EL (cell line): ENCODE measurements around the gene JPH2.
A peak's percentile ranks its signal among the peaks of the same experiment; 100 is the strongest.

Experiments
- DNase-seq: peaks from one replicate; pipeline ENCODE4 v3.0.0-alpha.2; 2016

Gene JPH2

GRCh38 chr20:44120676-44121425 lies 66.1 kb downstream of the JPH2 start:
- no peak for DNase-seq

GRCh38 chr20:44118185-44119033 lies 68.6 kb downstream of the JPH2 start:
- no peak for DNase-seq

- DNase-seq: no peak
Measured at GRCh38 chr20:44117296-44118184, 69.4 kb downstream of the JPH2 start.

- DNase-seq: no peak
Measured at GRCh38 chr20:44115762-44116644, 71.0 kb downstream of the JPH2 start.

GRCh38 chr20:44115181-44115580 lies 71.8 kb downstream of the JPH2 start:
- DNase-seq: no peak

DNA sequence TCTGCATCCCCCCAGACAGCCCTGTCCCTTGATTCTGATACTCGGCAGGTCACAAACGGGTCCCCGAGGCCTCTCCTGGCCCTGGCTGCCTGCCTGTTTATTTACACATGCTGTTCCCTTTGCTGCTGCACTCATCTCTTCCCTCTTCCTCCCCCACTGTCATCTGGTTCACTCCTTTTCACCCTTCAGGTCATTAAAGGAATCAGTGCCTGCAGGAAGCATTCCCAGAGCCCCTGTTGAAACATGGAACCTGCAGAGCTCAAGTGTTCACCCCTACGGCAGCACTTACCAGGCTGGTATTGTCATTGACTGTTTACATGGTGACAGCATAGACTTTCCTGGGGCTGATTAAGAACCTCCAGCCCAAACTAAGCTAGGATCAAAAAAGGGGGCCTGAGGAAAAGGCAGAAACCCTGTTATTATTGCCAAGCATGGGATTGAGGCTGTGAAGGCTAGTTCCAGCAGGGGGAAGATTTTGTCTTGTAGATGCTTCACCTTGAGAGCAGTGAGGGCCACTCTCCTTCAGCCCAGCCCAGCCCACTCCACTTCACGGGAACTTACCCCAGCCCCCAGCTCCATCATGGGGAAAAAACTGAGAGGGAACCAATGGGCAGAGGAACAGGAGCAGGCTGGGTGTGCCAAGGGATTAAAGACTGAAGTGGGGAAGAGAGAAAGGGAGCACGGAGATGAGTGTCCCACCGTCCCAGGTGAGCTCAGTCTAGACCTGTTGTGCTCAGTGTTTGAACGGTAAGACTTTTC lies 73.2 kb downstream of the JPH2 start:
- no peak for DNase-seq

DNA sequence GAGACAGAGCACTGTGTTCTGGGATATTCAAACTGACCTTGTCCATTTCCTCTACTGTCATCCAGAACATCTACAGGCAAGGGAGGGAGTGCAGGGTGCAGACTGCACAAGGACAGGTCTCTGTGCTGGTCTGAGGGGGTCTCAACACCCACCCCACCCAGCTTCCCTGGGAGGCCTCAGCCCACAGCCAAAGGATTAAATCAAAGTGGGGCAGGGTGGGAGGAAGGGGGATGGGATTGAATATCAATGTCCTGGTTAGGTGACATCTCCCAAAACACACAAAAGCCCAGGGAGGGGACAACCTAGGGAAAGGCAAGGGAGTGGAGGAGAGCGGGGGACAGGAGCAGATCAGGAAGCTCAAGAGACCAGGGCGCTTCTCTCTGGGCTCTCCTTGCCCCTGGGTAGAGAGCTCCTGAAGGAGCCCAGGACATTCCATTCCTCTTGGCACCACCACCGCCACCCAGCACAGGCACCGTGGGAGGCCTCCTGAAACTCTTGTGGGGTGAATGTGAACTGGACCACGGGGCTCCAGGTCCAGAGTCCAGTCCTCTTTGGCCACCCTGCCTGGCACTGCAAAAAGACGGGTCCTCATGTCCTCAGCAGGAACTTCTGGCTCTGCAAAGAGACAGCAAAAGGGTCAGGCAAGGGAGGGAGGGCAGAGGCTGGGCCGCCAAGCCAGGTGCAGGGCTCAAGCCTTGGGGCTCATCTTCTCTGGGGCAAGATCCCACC lies 73.9 kb downstream of the JPH2 start:
- no peak for DNase-seq

- DNase-seq: no peak
Measured at GRCh38 chr20:44112456-44112855, 74.5 kb downstream of the JPH2 start.

DNA sequence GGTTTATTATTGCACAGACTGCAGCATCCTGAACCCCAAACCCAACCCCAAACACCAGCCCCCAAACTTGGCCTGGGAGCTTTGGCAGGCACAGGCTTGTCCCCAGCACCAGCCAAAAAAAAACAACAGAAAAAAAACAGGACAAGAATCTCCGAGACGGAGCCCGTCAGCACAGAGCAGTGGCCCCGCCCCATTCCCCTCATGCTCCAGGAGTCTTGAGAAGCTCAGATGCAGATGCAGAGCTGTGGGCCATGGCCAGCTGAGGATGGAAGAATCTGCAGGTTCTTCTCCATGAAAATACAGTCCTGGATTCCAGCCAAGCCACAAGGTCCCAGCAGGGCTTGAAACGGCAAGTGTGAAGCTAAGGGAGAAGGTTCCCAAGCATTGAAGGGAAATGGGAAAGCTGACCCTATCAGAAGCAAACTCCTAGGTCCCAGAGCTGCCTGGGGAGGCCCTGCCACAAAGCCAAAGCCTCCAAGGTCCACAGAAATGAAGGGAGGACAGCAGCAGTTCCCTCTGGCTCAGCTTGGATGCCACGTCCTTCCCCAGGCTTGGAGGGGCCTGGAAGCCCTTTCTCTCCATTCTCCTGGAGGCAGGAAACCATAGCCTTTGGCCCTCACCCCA lies 75.2 kb downstream of the JPH2 start:
- peak; percentile 46 for DNase-seq

GRCh38 chr20:44110816-44111568 lies 76.0 kb downstream of the JPH2 start:
- no peak for DNase-seq

DNA sequence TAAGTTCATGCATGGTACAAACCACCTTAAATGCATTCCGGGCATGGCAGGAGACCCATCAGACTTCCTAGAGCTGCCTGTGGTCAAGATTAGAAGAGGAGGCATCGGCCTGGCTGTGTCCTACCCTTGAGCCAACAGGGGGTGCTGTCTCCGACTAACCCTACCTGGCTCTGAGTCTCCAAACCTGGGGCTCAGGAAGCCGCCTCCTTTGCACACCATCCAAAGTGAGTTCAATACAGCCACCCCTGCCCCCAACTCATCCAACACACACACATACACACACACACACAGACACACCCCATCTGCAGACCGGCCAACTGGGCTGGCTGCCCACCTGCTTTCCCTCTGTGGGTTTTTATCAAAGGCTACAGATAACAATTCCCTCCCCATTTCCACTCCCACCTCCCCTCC lies 77.0 kb downstream of the JPH2 start:
- no peak for DNase-seq

- DNase-seq: no peak
Measured at GRCh38 chr20:44106615-44107014, 80.4 kb downstream of the JPH2 start.

DNA sequence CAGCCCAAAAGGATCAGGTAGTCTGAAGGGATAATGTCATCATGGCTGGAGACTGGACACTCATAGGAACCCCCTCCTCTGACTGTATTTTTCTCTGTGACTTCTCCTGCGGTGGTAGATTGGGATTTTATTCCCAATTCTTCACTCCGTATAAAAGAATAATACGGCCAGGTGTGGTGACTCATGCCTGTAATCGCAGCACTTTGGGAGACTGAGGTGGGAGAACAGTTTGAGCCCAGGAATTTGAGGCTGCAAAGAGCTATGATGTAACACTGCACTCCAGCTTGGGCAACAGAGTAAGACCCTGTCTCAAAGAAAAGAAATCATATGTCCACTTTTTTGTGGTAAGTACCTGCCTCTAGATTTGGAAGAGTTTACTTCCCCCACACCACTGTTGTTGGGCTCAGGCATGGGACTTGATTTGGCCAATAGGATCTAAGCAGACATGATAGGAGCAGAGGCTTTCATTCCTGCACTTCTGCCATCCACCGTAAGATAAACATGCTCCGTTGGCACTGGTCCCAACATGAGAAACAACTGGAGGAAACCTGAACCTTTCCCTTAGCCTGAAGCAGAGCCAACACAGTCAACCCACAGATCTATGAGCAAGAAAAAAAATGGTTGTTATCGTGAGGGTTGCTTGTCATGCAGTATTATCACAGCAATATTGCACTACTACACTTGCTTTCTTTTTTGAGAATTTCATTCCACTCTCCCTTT lies 82.0 kb downstream of the JPH2 start:
- peak; percentile 52 for DNase-seq

- DNase-seq: no peak
Measured at GRCh38 chr20:44102582-44102981, 84.4 kb downstream of the JPH2 start.

DNA sequence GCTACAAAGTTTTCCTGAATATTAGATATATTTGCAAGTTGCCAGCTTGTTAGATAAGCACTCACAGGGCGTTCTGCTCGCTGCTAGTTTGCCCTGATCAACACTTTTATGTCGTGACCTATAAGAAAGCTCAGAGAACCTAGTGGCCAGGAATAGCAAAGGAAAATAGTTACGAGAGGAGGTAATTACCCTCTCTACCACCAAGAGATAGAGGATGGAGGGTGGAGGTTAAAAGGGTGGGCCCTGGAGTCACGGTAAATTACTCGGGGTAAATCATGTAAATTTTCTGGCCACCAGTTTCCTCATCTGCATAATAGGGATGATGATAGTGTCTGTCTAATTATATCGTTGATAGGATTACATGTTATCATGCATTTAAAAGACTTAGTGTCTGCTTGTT lies 87.2 kb downstream of the JPH2 start:
- no peak for DNase-seq

- no peak for DNase-seq
Measured at GRCh38 chr20:44098657-44099056, 88.3 kb downstream of the JPH2 start.

DNA sequence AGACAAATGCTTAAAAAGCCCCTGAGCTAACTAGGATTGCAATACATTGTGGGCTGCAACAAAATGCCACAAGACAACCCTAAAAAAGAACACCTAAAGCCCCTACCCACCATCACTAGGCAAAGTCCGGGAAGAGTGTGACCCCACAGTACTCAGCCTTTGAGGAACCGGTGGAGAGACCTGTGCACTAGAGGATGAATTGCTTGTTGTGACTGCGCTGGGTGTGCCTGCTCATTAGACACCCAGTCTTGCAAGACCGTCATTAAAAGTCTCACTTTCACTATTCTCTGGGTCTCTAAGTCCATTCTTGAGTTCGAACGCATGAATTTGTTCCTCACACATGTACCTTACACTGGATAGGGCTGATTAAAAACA lies 88.7 kb downstream of the JPH2 start:
- no peak for DNase-seq

DNA sequence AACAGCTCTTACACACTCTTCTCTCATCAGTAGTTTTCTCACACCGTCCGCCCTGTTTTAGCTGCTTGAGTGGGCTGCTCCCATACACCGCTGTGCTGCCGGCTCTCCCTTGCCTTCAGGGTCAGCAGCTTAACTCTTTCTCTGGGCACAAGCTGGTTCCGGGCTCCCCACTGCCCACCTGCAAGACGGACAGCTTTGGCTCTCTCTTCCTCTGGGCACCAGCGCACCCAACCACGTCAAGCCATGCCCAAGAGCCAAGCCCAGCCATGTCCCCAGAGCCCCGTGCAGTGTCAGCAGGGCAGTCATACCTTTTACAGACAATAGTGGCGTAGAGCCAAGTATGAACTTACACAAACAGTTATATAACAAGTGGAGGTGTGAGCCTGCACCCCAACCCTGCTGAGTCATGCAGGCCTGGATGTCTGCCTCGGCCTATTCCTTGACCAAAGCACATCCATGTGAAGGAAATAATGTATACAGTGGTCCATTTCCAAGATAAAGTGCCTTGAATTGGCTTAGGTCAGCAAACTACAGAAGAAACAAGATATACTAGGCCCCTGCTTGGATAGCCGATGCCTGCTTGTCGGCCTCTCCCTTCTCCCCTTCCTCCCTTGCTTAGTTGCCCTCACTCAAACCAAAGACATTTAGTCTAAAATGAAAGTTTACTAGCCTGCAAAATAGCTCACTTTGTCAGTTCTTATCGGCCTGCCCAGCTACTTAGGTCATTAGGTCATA lies 89.3 kb downstream of the JPH2 start:
- no peak for DNase-seq
